GM12801 (cell line): ENCODE measurements around the gene HES4.

ENCODE experiments used
- CTCF ChIP-seq: IDR thresholded peaks from one replicate; pipeline ENCODE4 v1.5.1; 2011; ENCODE audit warnings: control low read depth; ENCODE audit not compliant: insufficient read length; ENCODE audit errors: extremely low read depth

The HES4 gene

GRCh38 chr1:966704-967300 is 33.1 kb downstream of the HES4 start:
- TF ChIP-seq CTCF, result no peak

- no peak for TF ChIP-seq CTCF
Observed at GRCh38 chr1:966135-966703, 33.7 kb downstream of the HES4 start, which contains the start of gene PLEKHN1. Gene PLEKHN1, plus strand, starts transcription at chr1:966482. Its CDS starts 50 bp downstream, at chr1:966532.

GRCh38 chr1:965526-966134 is 34.3 kb downstream of the HES4 start:
- no peak for TF ChIP-seq CTCF

GRCh38 chr1:964691-965525 is 35.0 kb downstream of the HES4 start:
- TF ChIP-seq CTCF, result no peak

GRCh38 chr1:963746-964525 is 36.0 kb downstream of the HES4 start:
- TF ChIP-seq CTCF, result no peak

GRCh38 chr1:963301-963651 is 36.6 kb downstream of the HES4 start:
- no peak for TF ChIP-seq CTCF
